ENCODE measurements around the gene CABLES1.
"Not testable (repeated sequence)": the region's sequence is repeated elsewhere in the genome, so short reads cannot be mapped to it uniquely, and the experiment has no call there.

CABLES1 gene

DNA sequence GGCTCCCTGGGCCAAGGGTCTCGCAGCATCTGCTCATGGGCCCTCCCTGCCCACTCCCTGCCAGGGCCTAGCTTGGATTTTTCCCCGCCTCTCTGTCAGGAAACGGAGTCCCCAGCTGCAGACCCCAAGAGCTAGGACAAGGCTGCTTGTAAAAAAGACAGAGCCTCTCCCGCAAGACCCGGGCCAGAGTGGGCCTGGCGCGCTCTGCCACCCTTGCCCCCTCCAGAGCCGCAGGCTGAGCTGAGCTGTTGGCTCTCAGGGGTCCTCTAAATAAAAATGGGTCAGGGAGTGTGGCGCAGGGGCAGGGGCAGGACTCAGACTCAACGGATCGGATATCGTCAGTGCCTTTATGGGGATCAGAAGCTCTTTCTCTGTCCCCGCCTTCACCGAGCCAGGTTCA, 112.6 kb downstream of the CABLES1 start:
- no peak for DNase-seq

- no peak for DNase-seq
Measured at GRCh38 chr18:23248826-23249225, 113.5 kb downstream of the CABLES1 start.

- no peak for DNase-seq
Measured at GRCh38 chr18:23249348-23249747, 114.1 kb downstream of the CABLES1 start.

GRCh38 chr18:23250893-23251656, 115.8 kb downstream of the CABLES1 start:
- peak; percentile 46 for DNase-seq

- no peak for DNase-seq
Measured at GRCh38 chr18:23253630-23254029, 118.3 kb downstream of the CABLES1 start.

- DNase-seq: no peak
Measured at GRCh38 chr18:23257137-23257536, 121.9 kb downstream of the CABLES1 start.

GRCh38 chr18:23257686-23258565, 122.6 kb downstream of the CABLES1 start:
- DNase-seq: peak; percentile 65

DNA sequence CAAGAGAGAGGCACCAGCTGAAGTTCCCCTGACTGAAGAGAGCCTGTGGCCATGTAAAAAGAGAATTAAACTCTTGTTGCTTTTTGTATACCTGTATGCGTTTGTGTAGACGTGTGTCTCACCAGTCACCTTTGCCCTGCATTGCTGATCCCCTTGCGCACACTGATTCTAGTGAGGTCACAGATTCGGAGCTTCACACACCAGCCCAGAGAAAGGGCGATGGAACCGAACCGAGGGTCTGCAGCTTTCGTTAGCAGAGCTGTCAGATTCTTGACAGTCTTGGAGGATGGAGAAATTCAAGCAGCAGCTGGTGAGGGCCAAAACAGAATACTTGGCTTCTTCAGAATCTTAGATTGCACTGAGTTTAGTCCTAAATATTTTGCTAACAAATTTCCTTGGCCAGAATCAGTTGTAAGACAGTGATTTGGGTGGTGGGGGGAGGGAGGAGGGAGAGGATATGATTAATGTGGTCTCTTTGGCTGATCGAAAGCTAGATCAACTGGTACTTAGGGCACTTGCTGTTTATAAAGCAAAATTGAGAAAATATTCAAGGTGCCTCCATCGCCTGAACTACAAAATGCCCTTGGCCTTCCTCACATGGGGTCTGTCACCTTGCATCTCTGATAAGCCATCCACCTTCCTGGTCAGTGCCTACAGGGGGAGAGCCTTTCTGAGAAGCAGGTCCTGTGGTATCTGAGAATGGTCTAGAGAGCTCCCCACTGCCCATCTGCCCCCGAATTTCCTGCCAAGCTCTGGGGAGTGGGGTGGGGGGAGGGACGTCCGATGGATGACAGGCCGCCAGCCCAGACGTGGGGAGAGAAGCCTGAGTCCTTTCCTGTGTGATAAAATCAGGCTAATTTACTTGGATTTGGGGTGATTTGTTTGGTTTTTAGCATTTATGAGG, 123.5 kb downstream of the CABLES1 start:
- no peak for DNase-seq

- peak; percentile 100 for DNase-seq
Measured at GRCh38 chr18:23259701-23260681, 124.7 kb downstream of the CABLES1 start.

DNA sequence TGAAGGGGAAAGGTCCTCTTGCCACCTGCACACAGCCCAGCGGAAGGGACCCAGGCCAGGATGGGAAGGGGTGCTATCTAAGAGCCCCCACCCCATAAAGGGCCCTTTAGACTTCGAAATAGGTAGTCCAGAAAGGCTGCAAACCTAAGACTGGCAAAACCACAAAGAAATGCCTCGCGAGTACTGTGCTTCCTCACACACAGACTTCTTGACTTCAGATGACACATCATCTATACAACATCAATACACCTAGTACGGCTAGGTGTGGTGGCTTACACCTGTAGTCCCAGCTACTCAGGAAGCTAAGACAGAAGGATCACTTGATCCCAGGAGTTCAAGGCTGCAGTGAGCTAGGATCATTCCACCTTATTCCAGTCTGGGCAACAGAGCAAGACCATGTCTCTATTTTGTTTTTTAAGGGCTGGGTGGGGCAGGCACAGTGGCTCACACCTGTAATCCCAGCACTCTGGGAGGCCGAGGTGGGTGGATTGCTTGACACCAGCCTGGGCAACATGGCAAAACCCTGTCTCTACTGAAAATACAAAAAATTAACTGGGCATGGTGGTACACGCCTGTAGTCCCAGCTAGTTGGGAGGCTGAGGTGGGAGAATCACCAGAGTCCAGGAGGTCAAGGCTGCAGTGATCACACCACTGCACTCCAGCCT, 125.8 kb downstream of the CABLES1 start:
- no peak for DNase-seq

GRCh38 chr18:23263551-23264235, 128.4 kb downstream of the CABLES1 start:
- DNase-seq: no peak

DNA sequence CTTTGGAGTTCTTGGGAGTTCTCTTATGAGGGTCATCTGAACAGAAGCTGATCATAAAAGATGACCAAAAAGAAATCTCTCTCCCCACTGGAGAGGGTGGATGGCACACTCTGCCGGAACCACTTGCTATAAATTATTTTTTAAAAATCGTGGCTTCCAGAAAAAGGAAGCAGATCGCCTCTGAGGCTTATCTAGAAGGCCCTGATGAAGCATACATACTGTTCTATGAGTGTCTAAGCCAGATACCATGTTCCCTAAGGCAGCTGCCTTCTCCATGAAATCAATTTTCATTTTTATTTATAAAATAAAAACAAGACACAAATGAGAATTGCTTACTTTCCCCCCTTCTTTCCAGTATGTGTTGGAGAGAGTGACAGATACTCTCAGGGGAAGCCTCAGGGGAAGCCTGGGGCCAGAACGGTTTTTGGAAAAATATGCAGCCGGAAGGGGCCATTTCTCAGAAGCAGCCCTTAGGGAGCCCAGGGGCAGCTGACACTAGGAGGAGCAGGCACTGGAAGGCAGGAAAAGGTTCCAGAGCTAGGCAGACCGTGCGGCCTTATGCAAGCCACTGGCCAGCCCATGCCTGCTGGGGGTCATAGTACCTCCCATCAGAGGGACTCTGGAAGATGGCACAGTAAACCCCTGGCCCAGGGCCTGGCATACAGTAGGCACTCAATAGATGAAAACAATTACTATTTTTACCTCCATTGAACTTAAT, 130.6 kb downstream of the CABLES1 start:
- no peak for DNase-seq

GRCh38 chr18:23266717-23267446, 131.6 kb downstream of the CABLES1 start:
- DNase-seq: no peak

DNA sequence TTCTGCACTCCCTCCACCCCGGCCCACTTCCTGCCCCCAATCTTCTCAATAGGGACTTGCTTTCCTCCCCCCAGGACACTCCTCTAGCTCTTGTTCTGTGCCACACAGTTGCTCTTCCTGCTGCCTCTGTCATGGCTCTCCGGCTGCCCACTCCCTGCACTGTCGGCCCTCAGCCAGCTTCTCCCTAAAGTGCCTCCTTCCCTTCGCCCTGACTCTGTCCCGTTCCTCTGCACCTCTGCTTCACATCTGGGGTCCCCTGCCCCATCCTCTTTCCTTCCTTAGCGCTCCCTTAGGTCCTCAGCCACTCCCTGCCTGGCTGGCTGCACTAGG, 132.1 kb downstream of the CABLES1 start:
- no peak for DNase-seq

DNA sequence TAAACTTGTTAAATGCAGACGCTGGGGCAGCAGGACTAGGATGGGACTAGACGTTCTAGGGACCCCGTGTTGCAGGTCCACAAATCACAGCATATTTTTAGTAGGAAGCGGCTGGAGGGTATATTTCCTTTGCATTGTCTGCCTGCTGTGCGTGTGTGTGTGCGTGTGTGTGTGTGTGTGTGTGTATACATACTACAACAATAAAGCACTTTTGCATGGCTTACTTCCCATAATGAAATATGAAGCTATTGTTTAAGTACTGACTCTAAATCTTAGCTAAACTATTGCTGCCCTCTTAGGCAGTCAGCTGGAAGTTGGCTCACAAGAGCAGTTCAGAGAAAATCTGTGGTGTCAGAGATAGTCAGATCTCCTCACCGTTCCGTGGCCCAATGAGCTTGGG, 133.4 kb downstream of the CABLES1 start:
- no peak for DNase-seq

GRCh38 chr18:23269068-23269467, 133.8 kb downstream of the CABLES1 start:
- DNase-seq: not testable (repeated sequence)

DNA sequence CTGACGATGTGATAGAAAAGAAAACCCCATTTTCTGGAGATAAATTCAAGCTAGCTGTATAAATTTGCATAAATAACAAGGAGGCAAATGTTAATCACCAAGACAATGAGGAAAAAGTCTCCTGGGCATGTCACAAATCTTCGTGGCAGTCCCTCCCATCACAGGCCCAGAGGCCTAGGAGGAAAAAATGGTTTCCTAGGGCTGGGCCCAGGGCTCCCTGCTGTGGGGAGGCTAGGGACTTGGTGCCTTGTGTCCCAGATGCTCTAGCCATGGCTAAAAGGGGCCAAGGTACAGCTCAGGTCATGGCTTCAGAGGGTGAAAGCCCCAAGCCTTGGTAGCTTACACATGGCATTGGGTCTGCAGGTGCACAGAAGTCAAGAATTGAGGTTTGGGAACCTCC, 134.6 kb downstream of the CABLES1 start:
- DNase-seq: no peak

DNA sequence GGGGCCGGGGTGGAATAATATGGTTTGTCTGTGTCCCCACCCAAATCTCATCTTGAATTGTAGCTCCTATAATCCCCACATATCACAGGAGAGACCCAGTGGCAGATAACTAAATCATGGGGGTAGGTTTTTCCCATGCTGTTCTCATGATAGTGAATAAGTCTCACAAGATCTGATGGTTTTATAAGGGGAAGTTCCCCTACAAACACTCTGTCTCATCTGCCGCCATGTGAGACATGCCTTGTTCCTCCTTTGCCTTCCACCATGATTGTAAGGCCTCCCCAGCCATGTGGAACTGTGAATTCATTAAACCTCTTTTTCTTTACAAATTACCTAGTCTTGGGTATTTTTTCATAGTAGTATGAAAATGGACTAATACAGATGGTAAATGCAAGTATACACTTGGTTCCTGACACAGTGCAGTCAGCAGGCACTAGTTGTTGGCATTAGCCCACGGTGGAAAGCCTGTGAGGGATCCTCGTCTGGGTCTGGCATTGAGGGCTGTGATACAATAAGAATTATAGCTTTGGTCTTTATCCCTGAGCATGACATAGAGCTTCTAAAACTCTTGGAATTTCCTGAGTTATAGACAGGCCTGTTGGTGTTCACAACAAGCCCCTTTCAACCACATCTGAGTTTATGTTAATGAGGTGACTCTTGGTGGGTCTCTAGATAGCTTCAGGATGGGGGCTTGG, 135.8 kb downstream of the CABLES1 start:
- DNase-seq: no peak

Data from GF-D8 (cell line).